ENCODE measurements around the gene PUM1. TPM values are rescaled to one million over a fixed set of nuclear protein-coding genes. Genes with fewer than 3 reads are reported as not detected.
"Not testable (repeated sequence)": the region's sequence is repeated elsewhere in the genome, so short reads cannot be mapped to it uniquely, and the experiment has no call there.

PUM1 gene
- total RNA-seq, 1 donor from 2014 or later, result 143 TPM

DNA sequence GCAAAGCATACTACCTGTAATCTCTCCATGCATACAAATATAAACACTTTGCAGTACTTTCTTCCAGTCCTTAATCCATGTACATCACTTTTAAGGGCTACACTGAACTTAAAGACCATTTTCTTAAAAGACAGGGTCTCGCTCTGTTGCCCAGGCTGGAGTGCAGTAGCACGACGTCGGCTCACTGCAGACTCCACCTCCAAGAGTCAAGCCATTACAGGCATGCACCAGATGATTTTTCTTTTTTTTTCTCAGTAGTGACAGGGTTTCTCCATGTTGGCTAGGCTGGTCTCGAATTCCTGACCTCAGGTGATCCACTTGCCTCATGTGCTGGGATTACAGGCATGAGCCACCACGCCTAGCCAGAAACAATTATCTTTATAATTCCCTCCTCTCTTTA, 22.9 kb downstream of the PUM1 start:
- Histone ChIP-seq H3K79me2 (ENCODE audit: insufficient read depth, low read length) (peaks cover 98% of the 10 kb centered on the region), H3K27me3 (ENCODE audit: insufficient read depth, low read length) (no peaks in the 10 kb centered on the region), H4K20me1 (ENCODE audit: insufficient read depth, low read length) (peaks cover 97% of the 10 kb centered on the region), H2AFZ (ENCODE audit: low read depth, low read length) (no peak overlapping the region), H3K4me1 (ENCODE audit: insufficient read depth, low read length) (peaks cover 11% of the 10 kb centered on the region), H3K27ac (ENCODE audit: low read depth, low read length) (no peak overlapping the region), H3K4me2 (ENCODE audit: low read length) (no peak overlapping the region), H3K36me3 (ENCODE audit: insufficient read depth, low read length) (peaks cover 14% of the 10 kb centered on the region), H3K4me3 (ENCODE audit: insufficient read depth, low read depth, low read length) (no peak overlapping the region), H3K9me3 (ENCODE audit: insufficient read depth, low read depth, low read length) (no peaks in the 10 kb centered on the region), H3K9ac (ENCODE audit: low read length) (no peak overlapping the region)
- Mint-ChIP-seq H3K9me3 (ENCODE audit: unreplicated experiment) (no peaks in the 10 kb centered on the region), H3K4me1 (ENCODE audit: low read depth, unreplicated experiment) (peaks cover 26% of the 10 kb centered on the region), H3K36me3 (ENCODE audit: low read depth, unreplicated experiment) (peaks cover 16% of the 10 kb centered on the region), H3K27ac (ENCODE audit: unreplicated experiment) (no peak overlapping the region), H3K27me3 (ENCODE audit: low read depth, unreplicated experiment) (no peaks in the 10 kb centered on the region), H3K4me3 (ENCODE audit: unreplicated experiment) (no peak overlapping the region)
- DNase-seq (ENCODE audit: low read depth), result no peak
- TF ChIP-seq, protein P1, sequence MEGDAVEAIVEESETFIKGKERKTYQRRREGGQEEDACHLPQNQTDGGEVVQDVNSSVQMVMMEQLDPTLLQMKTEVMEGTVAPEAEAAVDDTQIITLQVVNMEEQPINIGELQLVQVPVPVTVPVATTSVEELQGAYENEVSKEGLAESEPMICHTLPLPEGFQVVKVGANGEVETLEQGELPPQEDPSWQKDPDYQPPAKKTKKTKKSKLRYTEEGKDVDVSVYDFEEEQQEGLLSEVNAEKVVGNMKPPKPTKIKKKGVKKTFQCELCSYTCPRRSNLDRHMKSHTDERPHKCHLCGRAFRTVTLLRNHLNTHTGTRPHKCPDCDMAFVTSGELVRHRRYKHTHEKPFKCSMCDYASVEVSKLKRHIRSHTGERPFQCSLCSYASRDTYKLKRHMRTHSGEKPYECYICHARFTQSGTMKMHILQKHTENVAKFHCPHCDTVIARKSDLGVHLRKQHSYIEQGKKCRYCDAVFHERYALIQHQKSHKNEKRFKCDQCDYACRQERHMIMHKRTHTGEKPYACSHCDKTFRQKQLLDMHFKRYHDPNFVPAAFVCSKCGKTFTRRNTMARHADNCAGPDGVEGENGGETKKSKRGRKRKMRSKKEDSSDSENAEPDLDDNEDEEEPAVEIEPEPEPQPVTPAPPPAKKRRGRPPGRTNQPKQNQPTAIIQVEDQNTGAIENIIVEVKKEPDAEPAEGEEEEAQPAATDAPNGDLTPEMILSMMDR (IDR thresholded peaks at IDR 0.05; ENCODE audit: insufficient read depth, low read depth, low read length), result no peak
- TF ChIP-seq EZH2 (IDR thresholded peaks at IDR 0.05; ENCODE audit: insufficient read depth, low read length), result no peak
- no peak for FAIRE-seq

DNA sequence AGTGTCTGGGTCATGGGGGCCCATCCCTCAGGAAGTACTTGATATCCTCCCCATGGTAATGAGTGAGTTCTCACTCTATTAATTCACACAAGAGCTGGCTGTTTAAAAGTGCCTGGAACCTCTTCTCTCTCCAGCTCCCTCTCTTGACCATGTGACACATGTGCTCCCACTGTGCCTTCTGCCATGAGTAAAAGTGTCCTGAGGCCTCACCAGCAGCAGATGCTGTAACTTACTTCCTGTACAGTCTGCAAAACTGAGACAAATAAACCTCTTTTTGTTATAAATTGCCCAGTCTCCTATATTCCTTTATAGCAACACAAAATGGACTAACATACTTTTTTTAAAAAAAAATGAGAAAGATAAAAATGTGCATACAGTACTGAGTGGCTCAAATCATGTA, 24.0 kb downstream of the PUM1 start:
- Histone ChIP-seq H3K27ac (ENCODE audit: low read depth, low read length) (no peak overlapping the region), H4K20me1 (ENCODE audit: insufficient read depth, low read length) (peaks cover 97% of the 10 kb centered on the region), H3K36me3 (ENCODE audit: insufficient read depth, low read length) (peaks cover 11% of the 10 kb centered on the region), H3K9me3 (ENCODE audit: insufficient read depth, low read depth, low read length) (no peaks in the 10 kb centered on the region), H3K27me3 (ENCODE audit: insufficient read depth, low read length) (no peaks in the 10 kb centered on the region), H3K4me3 (ENCODE audit: insufficient read depth, low read depth, low read length) (no peak overlapping the region), H3K4me1 (ENCODE audit: insufficient read depth, low read length) (peaks cover 9% of the 10 kb centered on the region), H2AFZ (ENCODE audit: low read depth, low read length) (no peak overlapping the region), H3K9ac (ENCODE audit: low read length) (no peak overlapping the region), H3K4me2 (ENCODE audit: low read length) (no peak overlapping the region), H3K79me2 (ENCODE audit: insufficient read depth, low read length) (peaks cover 98% of the 10 kb centered on the region)
- no peaks in the 10 kb centered on the region for H3K9me3 Mint-ChIP-seq (ENCODE audit: unreplicated experiment)
- H3K4me1 Mint-ChIP-seq (ENCODE audit: low read depth, unreplicated experiment), result peaks cover 26% of the 10 kb centered on the region
- no peak for TF ChIP-seq EZH2 (IDR thresholded peaks at IDR 0.05; ENCODE audit: insufficient read depth, low read length)
- TF ChIP-seq, protein P1 (IDR thresholded peaks at IDR 0.05; ENCODE audit: insufficient read depth, low read depth, low read length), result no peak
- no peak overlapping the region for H3K27ac Mint-ChIP-seq (ENCODE audit: unreplicated experiment)
- no peak overlapping the region for H3K4me3 Mint-ChIP-seq (ENCODE audit: unreplicated experiment)
- FAIRE-seq (no peak), DNase-seq (ENCODE audit: low read depth) (no peak)
- H3K27me3 Mint-ChIP-seq (ENCODE audit: low read depth, unreplicated experiment), result no peaks in the 10 kb centered on the region
- H3K36me3 Mint-ChIP-seq (ENCODE audit: low read depth, unreplicated experiment), result peaks cover 17% of the 10 kb centered on the region

DNA sequence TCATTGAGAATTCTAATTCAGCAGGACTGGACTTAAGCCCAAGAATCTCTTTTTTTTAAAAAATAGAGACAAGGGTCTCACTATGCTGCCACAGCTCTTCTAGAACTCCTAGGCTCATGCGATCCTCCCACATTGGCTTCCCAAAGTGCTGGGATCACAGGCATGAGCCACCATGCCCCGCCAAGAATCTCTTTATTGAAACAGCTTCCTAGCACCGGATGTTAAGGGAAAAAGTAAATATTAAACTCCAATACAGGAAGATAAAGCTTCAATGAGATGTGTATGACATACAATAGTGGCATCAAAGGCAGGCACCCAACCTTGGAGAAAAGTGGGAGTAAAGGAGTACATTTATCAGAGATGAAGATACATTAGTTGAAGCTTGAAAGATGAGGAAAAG, 25.5 kb downstream of the PUM1 start:
- Histone ChIP-seq H4K20me1 (ENCODE audit: insufficient read depth, low read length) (peaks cover 97% of the 10 kb centered on the region), H3K4me3 (ENCODE audit: insufficient read depth, low read depth, low read length) (no peak overlapping the region), H3K27ac (ENCODE audit: low read depth, low read length) (no peak overlapping the region), H3K4me1 (ENCODE audit: insufficient read depth, low read length) (peaks cover 9% of the 10 kb centered on the region), H3K9me3 (ENCODE audit: insufficient read depth, low read depth, low read length) (no peaks in the 10 kb centered on the region), H3K36me3 (ENCODE audit: insufficient read depth, low read length) (peaks cover 10% of the 10 kb centered on the region), H3K9ac (ENCODE audit: low read length) (no peak overlapping the region), H3K27me3 (ENCODE audit: insufficient read depth, low read length) (no peaks in the 10 kb centered on the region), H3K4me2 (ENCODE audit: low read length) (no peak overlapping the region), H2AFZ (ENCODE audit: low read depth, low read length) (no peak overlapping the region), H3K79me2 (ENCODE audit: insufficient read depth, low read length) (peaks cover 98% of the 10 kb centered on the region)
- FAIRE-seq (no peak), DNase-seq (ENCODE audit: low read depth) (no peak)
- Mint-ChIP-seq H3K27me3 (ENCODE audit: low read depth, unreplicated experiment) (no peaks in the 10 kb centered on the region), H3K27ac (ENCODE audit: unreplicated experiment) (no peak overlapping the region), H3K36me3 (ENCODE audit: low read depth, unreplicated experiment) (peaks cover 15% of the 10 kb centered on the region), H3K9me3 (ENCODE audit: unreplicated experiment) (no peaks in the 10 kb centered on the region), H3K4me3 (ENCODE audit: unreplicated experiment) (no peak overlapping the region), H3K4me1 (ENCODE audit: low read depth, unreplicated experiment) (peaks cover 25% of the 10 kb centered on the region)
- TF ChIP-seq EZH2 (IDR thresholded peaks at IDR 0.05; ENCODE audit: insufficient read depth, low read length), result no peak
- TF ChIP-seq, protein P1 (IDR thresholded peaks at IDR 0.05; ENCODE audit: insufficient read depth, low read depth, low read length), result no peak

DNA sequence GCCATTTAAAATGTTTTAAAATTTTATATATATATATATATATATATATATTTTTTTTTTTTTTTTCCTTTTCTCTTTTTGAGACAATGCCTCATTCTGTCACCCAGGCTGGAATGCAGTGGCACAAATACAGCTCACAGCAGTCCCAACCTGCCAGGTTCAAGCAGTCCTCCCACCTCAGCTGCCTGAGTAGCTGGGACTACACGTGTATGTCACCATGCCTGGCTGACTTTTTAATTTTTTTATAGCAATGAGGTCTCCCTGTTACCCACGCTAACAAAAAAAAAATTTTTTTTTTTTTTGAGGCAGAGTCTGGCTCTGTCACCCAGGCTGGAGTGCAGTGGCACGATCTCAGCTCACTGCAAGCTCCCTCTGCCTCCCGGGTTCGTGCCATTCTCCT, 26.6 kb downstream of the PUM1 start:
- H3K79me2 ChIP-seq (ENCODE audit: insufficient read depth, low read length), result peaks cover 98% of the 10 kb centered on the region
- H3K9me3 ChIP-seq (ENCODE audit: insufficient read depth, low read depth, low read length); H3K27me3 ChIP-seq (ENCODE audit: insufficient read depth, low read length); H3K9me3 Mint-ChIP-seq (ENCODE audit: unreplicated experiment); H2AFZ ChIP-seq (ENCODE audit: low read depth, low read length); H3K36me3 ChIP-seq (ENCODE audit: insufficient read depth, low read length); H3K27ac ChIP-seq (ENCODE audit: low read depth, low read length); H3K4me3 ChIP-seq (ENCODE audit: insufficient read depth, low read depth, low read length); H3K27me3 Mint-ChIP-seq (ENCODE audit: low read depth, unreplicated experiment); H3K4me1 ChIP-seq (ENCODE audit: insufficient read depth, low read length); FAIRE-seq; H3K9ac ChIP-seq (ENCODE audit: low read length); H3K4me2 ChIP-seq (ENCODE audit: low read length); DNase-seq (ENCODE audit: low read depth); H3K4me3 Mint-ChIP-seq (ENCODE audit: unreplicated experiment): not testable (repeated sequence)
- H4K20me1 ChIP-seq (ENCODE audit: insufficient read depth, low read length), result peaks cover 97% of the 10 kb centered on the region
- H3K4me1 Mint-ChIP-seq (ENCODE audit: low read depth, unreplicated experiment), result peaks cover 34% of the 10 kb centered on the region
- peak overlapping the region; percentile 67 for H3K27ac Mint-ChIP-seq (ENCODE audit: unreplicated experiment)
- H3K36me3 Mint-ChIP-seq (ENCODE audit: low read depth, unreplicated experiment), result peaks cover 15% of the 10 kb centered on the region

Data from astrocyte (in vitro differentiated cells and primary cell).